OCI-LY7 (cell line): ENCODE results near the gene ZNF81. TPM values are rescaled to one million over a fixed set of nuclear protein-coding genes. Genes with fewer than 3 reads are reported as not detected.
"Not testable (repeated sequence)": the region's sequence is repeated elsewhere in the genome, so short reads cannot be mapped to it uniquely, and the experiment has no call there.

ENCODE experiments used
- BruUV-seq: library from RNA; stranded (reverse); fragments of 400-500 nt; replicated peaks from 2 replicates; lab custom pipeline; 2021; lab: Mats Ljungman, UMichigan
- CTCF ChIA-PET: fragments of 300-600 bp; sonication (Branson Sonifier 250); formaldehyde crosslinking; loops from one replicate; lab custom pipeline; 2022; ENCODE audit warnings: antibody characterized with exemption; ENCODE audit not compliant: unreplicated experiment; lab: Charles Lee
- POLR2A ChIA-PET: fragments of 300-600 bp; sonication (Branson Sonifier 250); formaldehyde crosslinking; loops from one replicate; lab custom pipeline; 2022; ENCODE audit warnings: antibody characterized with exemption; lab: Charles Lee
- DNase-seq: peaks from one replicate; pipeline ENCODE4 v3.0.0-alpha.2; 2015; ENCODE audit warnings: low spot score
- H2AFZ ChIP-seq: fragments of 200-600 bp; sonication (generic), shearing (Covaris generic); 2 replicates; pipeline ENCODE4 v1.6.1; 2014; ENCODE audit warnings: mild to moderate bottlenecking, antibody characterized with exemption, low read length, moderate library complexity
- H3K27ac ChIP-seq: fragments of 200-600 bp; sonication (generic); 2 replicates; pipeline ENCODE4 v1.5.1; 2014; ENCODE audit warnings: mixed run types, low read depth, mild to moderate bottlenecking, moderate library complexity, low read length, inconsistent platforms; ENCODE audit not compliant: poor library complexity, severe bottlenecking
- H3K36me3 ChIP-seq: fragments of 200-600 bp; sonication (generic); 2 replicates; pipeline ENCODE4 v1.6.1; 2014; ENCODE audit warnings: mild to moderate bottlenecking, antibody characterized with exemption, low read length, moderate library complexity, mixed read lengths; ENCODE audit not compliant: insufficient read depth
- H3K4me1 ChIP-seq: fragments of 200-600 bp; sonication (generic); 2 replicates; pipeline ENCODE4 v1.5.1; 2014; ENCODE audit warnings: mild to moderate bottlenecking, low read length; ENCODE audit not compliant: insufficient read depth, poor library complexity, severe bottlenecking
- H3K4me2 ChIP-seq: fragments of 200-600 bp; sonication (generic); 2 replicates; pipeline ENCODE4 v1.6.1; 2014; ENCODE audit warnings: mild to moderate bottlenecking, low read length
- H3K4me3 ChIP-seq: fragments of 200-600 bp; sonication (generic); 2 replicates; pipeline ENCODE4 v1.5.1; 2014; ENCODE audit warnings: mild to moderate bottlenecking, low read depth, low read length; ENCODE audit not compliant: poor library complexity, severe bottlenecking
- H3K79me2 ChIP-seq: fragments of 200-600 bp; sonication (generic); 2 replicates; pipeline ENCODE4 v1.6.1; 2016; ENCODE audit warnings: low read depth, mild to moderate bottlenecking, low read length, moderate library complexity, mixed read lengths; ENCODE audit not compliant: insufficient read depth
- H3K9me2 ChIP-seq: fragments of 200-600 bp; sonication (generic); 2 replicates; pipeline ENCODE4 v1.6.1; 2016; ENCODE audit warnings: mild to moderate bottlenecking, low read length, mixed read lengths; ENCODE audit not compliant: insufficient read depth
- H3K9me3 ChIP-seq: fragments of 200-600 bp; sonication (generic); 2 replicates; pipeline ENCODE4 v1.6.1; 2014; ENCODE audit warnings: mild to moderate bottlenecking, mixed run types, low read length, mixed read lengths
- H4K20me1 ChIP-seq: fragments of 200-600 bp; sonication (generic); 2 replicates; pipeline ENCODE4 v1.6.1; 2014; ENCODE audit warnings: mild to moderate bottlenecking, antibody characterized with exemption, low read length, moderate library complexity, mixed read lengths; ENCODE audit not compliant: insufficient read depth
- EZH2phosphoT487 ChIP-seq: fragments of 200-600 bp; sonication (generic); IDR thresholded peaks from 2 replicates; pipeline ENCODE4 v1.6.1; 2018; ENCODE audit warnings: low read depth, borderline replicate concordance, mild to moderate bottlenecking, mixed run types, antibody characterized with exemption, low read length, moderate library complexity, mixed read lengths
- intact Hi-C: fragments of 100-400 bp; cut with micrococcal nuclease; formaldehyde crosslinking; loops from one replicate; pipeline ENCODE4 v1.10.0; 2022; ENCODE audit not compliant: unreplicated experiment
- total RNA-seq, 2 experiments: library from RNA; depleted of rRNA in 1 of 2; stranded (reverse); fragments of >200 nt in 1 of 2; shearing (Covaris generic) in 1 of 2; gene quantifications; 2 replicates each; pipeline ENCODE4 v1.2.3, GENCODE V29; 2014 to 2022
- TF ChIP-seq, protein P1 (sequence below): fragments of 200-600 bp; sonication (generic); conservative IDR thresholded peaks from 2 replicates; pipeline ENCODE4 v1.5.1; 2014; ENCODE audit warnings: mild to moderate bottlenecking, antibody characterized with exemption, low read length, moderate library complexity, mixed read lengths

ZNF81 gene
- total RNA-seq, 2 experiments from 2014 or later = 7.1 to 12.8 TPM

DNA sequence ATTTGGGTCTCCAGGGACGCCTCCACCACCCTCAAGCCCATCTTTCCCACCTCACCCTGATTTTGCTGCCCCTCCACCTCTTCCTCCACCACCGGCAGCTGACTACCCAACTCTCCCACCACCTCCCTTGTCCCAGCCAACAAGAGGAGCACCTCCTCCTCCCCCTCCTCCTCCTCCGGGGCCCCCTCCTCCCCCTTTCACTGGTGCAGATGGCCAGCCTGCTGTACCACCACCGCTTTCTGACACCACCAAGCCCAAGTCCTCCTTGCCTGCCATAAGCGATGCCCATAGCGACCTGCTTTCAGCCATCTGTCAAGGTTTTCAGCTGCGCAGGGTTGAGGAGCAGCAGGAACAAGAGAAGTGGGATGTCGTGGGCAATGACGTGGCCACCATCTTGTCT is 32.4 kb upstream of the ZNF81 start:
- H4K20me1 ChIP-seq = no peaks in the 10 kb centered on the region
- no peaks in the 10 kb centered on the region for H3K79me2 ChIP-seq
- H3K4me2 ChIP-seq = no peak overlapping the region
- H3K27ac ChIP-seq = no peak overlapping the region
- intact Hi-C loops = no loop called here
- no TSS peak for BruUV-seq
- TF ChIP-seq EZH2phosphoT487 = no peak
- TF ChIP-seq, protein P1, sequence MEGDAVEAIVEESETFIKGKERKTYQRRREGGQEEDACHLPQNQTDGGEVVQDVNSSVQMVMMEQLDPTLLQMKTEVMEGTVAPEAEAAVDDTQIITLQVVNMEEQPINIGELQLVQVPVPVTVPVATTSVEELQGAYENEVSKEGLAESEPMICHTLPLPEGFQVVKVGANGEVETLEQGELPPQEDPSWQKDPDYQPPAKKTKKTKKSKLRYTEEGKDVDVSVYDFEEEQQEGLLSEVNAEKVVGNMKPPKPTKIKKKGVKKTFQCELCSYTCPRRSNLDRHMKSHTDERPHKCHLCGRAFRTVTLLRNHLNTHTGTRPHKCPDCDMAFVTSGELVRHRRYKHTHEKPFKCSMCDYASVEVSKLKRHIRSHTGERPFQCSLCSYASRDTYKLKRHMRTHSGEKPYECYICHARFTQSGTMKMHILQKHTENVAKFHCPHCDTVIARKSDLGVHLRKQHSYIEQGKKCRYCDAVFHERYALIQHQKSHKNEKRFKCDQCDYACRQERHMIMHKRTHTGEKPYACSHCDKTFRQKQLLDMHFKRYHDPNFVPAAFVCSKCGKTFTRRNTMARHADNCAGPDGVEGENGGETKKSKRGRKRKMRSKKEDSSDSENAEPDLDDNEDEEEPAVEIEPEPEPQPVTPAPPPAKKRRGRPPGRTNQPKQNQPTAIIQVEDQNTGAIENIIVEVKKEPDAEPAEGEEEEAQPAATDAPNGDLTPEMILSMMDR = no peak
- H3K9me3 ChIP-seq = no peaks in the 10 kb centered on the region
- no peak overlapping the region for H2AFZ ChIP-seq
- ChIA-PET CTCF (no interaction called here), POLR2A (no interaction called here)
- no peak for DNase-seq
- peaks cover 13% of the 10 kb centered on the region for H3K4me1 ChIP-seq
- H3K4me3 ChIP-seq = no peak overlapping the region
- H3K36me3 ChIP-seq = no peaks in the 10 kb centered on the region
- no peaks in the 10 kb centered on the region for H3K9me2 ChIP-seq

GRCh38 chrX:47805844-47806243 is 30.9 kb upstream of the ZNF81 start:
- Histone ChIP-seq H2AFZ (0 out of 2 replicates have a peak overlapping the region, but pooled peaks have one; percentile 19), H3K27ac (peak overlapping the region; percentile 37), H3K4me1 (peaks cover 13% of the 10 kb centered on the region)
- DNase-seq = peak; percentile 47
- H3K36me3 ChIP-seq, H3K9me3 ChIP-seq, intact Hi-C loops, CTCF ChIA-PET, H4K20me1 ChIP-seq, H3K79me2 ChIP-seq, H3K4me3 ChIP-seq, H3K9me2 ChIP-seq, BruUV-seq, H3K4me2 ChIP-seq: not testable (repeated sequence)
- POLR2A ChIA-PET = interaction anchor here (0.6 to 1.1 kb wide), 2 partner anchors 156 to 450 kb away, joined by 3 to 10 read pairs; partner anchors contain the start of gene ELK1

DNA sequence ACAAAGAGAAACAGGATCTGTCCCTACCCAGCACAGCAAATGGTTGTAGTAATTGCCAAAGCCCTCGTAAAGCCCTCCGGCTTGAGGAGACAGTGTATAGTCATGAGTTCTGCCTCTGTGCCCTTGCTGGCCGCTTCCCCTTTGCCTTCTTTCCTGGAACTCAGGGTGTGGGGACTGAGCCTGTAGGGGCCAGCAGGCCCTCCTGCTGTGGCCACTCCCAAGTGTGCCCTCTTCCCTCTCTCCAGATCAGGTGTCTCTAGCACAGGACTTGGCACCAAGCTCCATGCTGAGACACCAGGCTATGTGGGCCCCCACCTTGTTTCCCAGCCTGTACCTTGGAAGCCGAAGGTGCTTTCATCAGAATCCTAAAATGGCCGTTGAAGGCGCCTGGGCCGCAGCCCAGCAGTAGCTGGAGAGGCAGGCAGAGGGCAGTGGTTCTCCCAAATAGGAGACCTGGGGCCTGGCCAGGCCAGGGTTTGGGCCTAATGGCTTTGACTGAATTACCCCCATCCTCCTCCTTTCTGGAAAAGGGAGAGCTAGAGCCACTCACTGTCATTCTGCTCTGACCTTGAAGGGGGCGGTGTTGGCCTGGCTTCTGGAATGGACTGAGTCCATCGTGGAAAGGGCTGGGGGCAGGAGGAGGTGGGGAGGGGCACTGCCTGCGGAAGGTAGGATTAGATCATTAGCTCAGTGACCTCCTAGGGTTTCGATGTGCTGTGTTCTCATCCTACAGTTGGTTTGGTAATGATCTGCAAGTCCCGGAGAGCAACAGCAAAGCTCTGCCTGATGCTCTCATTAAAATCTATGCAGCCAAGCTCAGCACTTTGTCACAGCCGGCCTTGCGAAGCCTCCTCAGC is 30.1 kb upstream of the ZNF81 start:
- DNase-seq, H3K4me3 ChIP-seq, H3K4me2 ChIP-seq, H3K79me2 ChIP-seq, BruUV-seq, H3K9me3 ChIP-seq, intact Hi-C loops, H3K36me3 ChIP-seq, H4K20me1 ChIP-seq, H3K9me2 ChIP-seq, H2AFZ ChIP-seq: not testable (repeated sequence)
- peak overlapping the region; percentile 37 for H3K27ac ChIP-seq
- ChIA-PET POLR2A (interaction anchor here (1.1 kb wide), 1 partner anchor 157 kb away, joined by 10 read pairs; the partner anchor contains the start of gene ELK1), CTCF (interaction anchor here (0.6 kb wide), 1 partner anchor 1459 kb away, joined by 3 read pairs; no protein-coding TSS in a partner anchor)
- peaks cover 13% of the 10 kb centered on the region for H3K4me1 ChIP-seq

DNA sequence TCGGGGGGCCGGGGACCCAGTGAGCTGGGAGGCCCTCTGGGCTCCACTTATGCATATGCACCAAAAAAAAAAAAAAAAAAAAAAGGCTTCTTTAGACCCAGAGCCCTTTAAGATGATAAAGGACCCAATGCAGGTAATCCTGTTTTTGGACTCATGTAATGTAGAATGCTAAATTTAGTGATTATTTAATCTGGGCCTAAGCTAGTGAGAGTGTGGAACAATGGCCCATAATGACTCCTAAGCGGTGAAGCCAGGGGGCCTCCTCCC is 29.5 kb upstream of the ZNF81 start:
- H3K9me2 ChIP-seq, H4K20me1 ChIP-seq, intact Hi-C loops, BruUV-seq, DNase-seq, H3K4me2 ChIP-seq, H3K27ac ChIP-seq, H3K36me3 ChIP-seq, H3K79me2 ChIP-seq, H3K9me3 ChIP-seq, H2AFZ ChIP-seq, H3K4me3 ChIP-seq, POLR2A ChIA-PET: not testable (repeated sequence)
- CTCF ChIA-PET = interaction anchor here (0.6 kb wide), 1 partner anchor 1459 kb away, joined by 3 read pairs; no protein-coding TSS in a partner anchor
- peaks cover 13% of the 10 kb centered on the region for H3K4me1 ChIP-seq
